H1 (cell line): ENCODE results near the gene L3MBTL4. TPM values are rescaled to one million over a fixed set of nuclear protein-coding genes. Genes with fewer than 3 reads are reported as not detected.

Source experiments
- CTCF ChIA-PET: fragments of 300-600 bp; sonication (Branson Sonifier 250); formaldehyde crosslinking; loops from one replicate; lab custom pipeline; 2021; ENCODE audit not compliant: partially characterized antibody; lab: Charles Lee
- POLR2A ChIA-PET: fragments of 300-600 bp; sonication (Branson Sonifier 250); formaldehyde crosslinking; loops from one replicate; lab custom pipeline; 2021; ENCODE audit warnings: inconsistent platforms; ENCODE audit not compliant: partially characterized antibody; lab: Charles Lee
- DNase-seq, 2 experiments: peaks; one replicate each; pipeline versions ENCODE4 v3.0.0 to v3.0.0-alpha.2; 2010 to 2022; ENCODE audit warnings: low spot score in 2 of 2, low read depth in 1 of 2, mixed read lengths in 1 of 2
- FAIRE-seq: peaks from 2 replicates; lab custom pipeline; 2011; peaks lifted over from hg19 to GRCh38; lab: Jason Lieb, UNC
- H2AFZ ChIP-seq: 2 replicates; pipeline ENCODE4 v1.8.1; 2012; ENCODE audit warnings: low read length, inconsistent platforms
- H2AK5ac ChIP-seq: 2 replicates; pipeline ENCODE4 v1.6.1; 2013; ENCODE audit warnings: low read depth, low read length
- H2BK120ac ChIP-seq: replicated peaks from 2 replicates; pipeline ENCODE3; 2013; ENCODE audit warnings: low read depth, low read length, inconsistent platforms
- H2BK12ac ChIP-seq: 2 replicates; pipeline ENCODE4 v1.6.1; 2013; ENCODE audit warnings: low read depth, low read length
- H2BK15ac ChIP-seq: 2 replicates; pipeline ENCODE4 v1.6.1; 2013; ENCODE audit warnings: low read length
- H2BK20ac ChIP-seq: 2 replicates; pipeline ENCODE4 v1.6.1; 2013; ENCODE audit warnings: low read length
- H2BK5ac ChIP-seq: 2 replicates; pipeline ENCODE4 v1.6.1; 2013; ENCODE audit warnings: low read depth, low read length
- H3K14ac ChIP-seq: 2 replicates; pipeline ENCODE4 v1.6.1; 2013; ENCODE audit warnings: inconsistent platforms; ENCODE audit not compliant: insufficient read length
- H3K18ac ChIP-seq: 2 replicates; pipeline ENCODE4 v1.6.1; 2013; ENCODE audit warnings: low read length; ENCODE audit errors: extremely low read depth
- H3K23ac ChIP-seq: 2 replicates; pipeline ENCODE4 v1.6.1; 2013; ENCODE audit warnings: inconsistent platforms; ENCODE audit not compliant: insufficient read length
- H3K23me2 ChIP-seq: 2 replicates; pipeline ENCODE4 v1.6.1; 2013; ENCODE audit warnings: low read depth, low read length
- H3K27ac ChIP-seq: 2 replicates; pipeline ENCODE4 v1.6.1; 2011; ENCODE audit warnings: low read depth, low read length, inconsistent platforms
- H3K27me3 ChIP-seq, 4 experiments: replicated peaks in 1 of 4; 1 replicate in 1 of 4; 2 replicates in 3 of 4; pipeline versions ENCODE4 v1.6.1 to v1.8.1; 2011 to 2013; ENCODE audit warnings: low read length in 3 of 4, mild to moderate bottlenecking in 3 of 4, inconsistent platforms in 2 of 4, mixed read lengths in 2 of 4, moderate library complexity in 1 of 4; ENCODE audit not compliant: control insufficient read depth in 3 of 4, insufficient read depth in 3 of 4; ENCODE audit errors: extremely low read depth in 1 of 4
- H3K36me3 ChIP-seq, 4 experiments: 2 replicates each; pipeline versions ENCODE4 v1.6.1 to v1.8.1; 2011 to 2013; ENCODE audit warnings: mild to moderate bottlenecking in 4 of 4, low read length in 3 of 4, moderate library complexity in 2 of 4, control low read depth in 1 of 4, inconsistent platforms in 1 of 4; ENCODE audit not compliant: insufficient read depth in 4 of 4, control insufficient read depth in 2 of 4
- H3K4ac ChIP-seq: replicated peaks from 2 replicates; pipeline ENCODE3; 2013; ENCODE audit warnings: low read length, low read depth, mixed read lengths, inconsistent platforms; ENCODE audit not compliant: insufficient read length
- H3K4me1 ChIP-seq, 4 experiments: replicated peaks in 1 of 4; 1 replicate in 1 of 4; 2 replicates in 3 of 4; pipeline versions ENCODE4 v1.6.1 to v1.8.1; 2011 to 2013; ENCODE audit warnings: low read length in 3 of 4, inconsistent platforms in 2 of 4, mixed read lengths in 1 of 4; ENCODE audit not compliant: insufficient read depth in 4 of 4, control insufficient read depth in 3 of 4
- H3K4me2 ChIP-seq, 2 experiments: 2 replicates each; pipeline versions ENCODE4 v1.6.1 to v1.8.1; 2011 to 2013; ENCODE audit warnings: low read depth in 2 of 2, low read length in 2 of 2, control low read depth in 1 of 2, inconsistent platforms in 1 of 2, mild to moderate bottlenecking in 1 of 2; ENCODE audit not compliant: insufficient read depth in 1 of 2
- H3K4me3 ChIP-seq, 4 experiments: fragments of 200-600, 300-600 bp in 1 of 4; sonication (generic), shearing (Covaris generic), sonication (Bioruptor Twin) in 1 of 4; 2 replicates each; pipeline versions ENCODE4 v1.5.1 to v1.8.1; 2011 to 2016; ENCODE audit warnings: low read length in 4 of 4, low read depth in 3 of 4, control low read depth in 2 of 4, inconsistent platforms in 2 of 4, mild to moderate bottlenecking in 2 of 4, mixed read lengths in 1 of 4, moderate library complexity in 1 of 4; ENCODE audit not compliant: insufficient read depth in 2 of 4; ENCODE audit errors: extremely low read depth in 1 of 4
- H3K56ac ChIP-seq: replicated peaks from 2 replicates; pipeline ENCODE3; 2013; ENCODE audit warnings: low read depth, mild to moderate bottlenecking, mixed read lengths, low read length, inconsistent platforms; ENCODE audit not compliant: insufficient read length
- H3K79me1 ChIP-seq: 2 replicates; pipeline ENCODE4 v1.6.1; 2013; ENCODE audit warnings: low read depth, low read length, control low read depth
- H3K79me2 ChIP-seq, 2 experiments: 2 replicates each; pipeline versions ENCODE4 v1.6.1 to v1.8.1; 2012 to 2013; ENCODE audit warnings: low read length in 2 of 2, mild to moderate bottlenecking in 2 of 2, inconsistent platforms in 1 of 2; ENCODE audit not compliant: insufficient read depth in 2 of 2, control insufficient read depth in 1 of 2
- H3K9ac ChIP-seq, 4 experiments: replicated peaks in 1 of 4; 1 replicate in 1 of 4; 2 replicates in 3 of 4; pipeline versions ENCODE4 v1.6.1 to v1.8.1; 2011 to 2013; ENCODE audit warnings: low read depth in 3 of 4, low read length in 3 of 4, control low read depth in 2 of 4, mild to moderate bottlenecking in 2 of 4, moderate library complexity in 2 of 4, inconsistent platforms in 1 of 4; ENCODE audit errors: extremely low read depth in 1 of 4
- H3K9me3 ChIP-seq, 2 experiments: 2 replicates each; pipeline versions ENCODE4 v1.6.1 to v1.8.1; 2012 to 2013; ENCODE audit warnings: mild to moderate bottlenecking in 2 of 2, moderate library complexity in 2 of 2, control low read depth in 1 of 2, inconsistent platforms in 1 of 2, low read depth in 1 of 2, low read length in 1 of 2, mixed read lengths in 1 of 2; ENCODE audit not compliant: insufficient read depth in 2 of 2
- H4K20me1 ChIP-seq, 2 experiments: replicated peaks in 1 of 2; 2 replicates each; pipeline versions ENCODE3 to v1.8.1; 2011 to 2013; ENCODE audit warnings: inconsistent platforms in 2 of 2, low read length in 2 of 2, mild to moderate bottlenecking in 1 of 2; ENCODE audit not compliant: insufficient read depth in 2 of 2, control insufficient read depth in 1 of 2
- H4K5ac ChIP-seq: 2 replicates; pipeline ENCODE4 v1.6.1; 2013; ENCODE audit warnings: low read length, low read depth, mixed read lengths, inconsistent platforms; ENCODE audit not compliant: insufficient read length
- H4K8ac ChIP-seq: 2 replicates; pipeline ENCODE4 v1.8.0; 2013; ENCODE audit warnings: mild to moderate bottlenecking, moderate library complexity, low read length, inconsistent platforms; ENCODE audit not compliant: insufficient read depth; ENCODE audit errors: extremely low read depth
- H4K91ac ChIP-seq: replicated peaks from 2 replicates; pipeline ENCODE3; 2013; ENCODE audit warnings: low read length, mixed read lengths, inconsistent platforms; ENCODE audit not compliant: insufficient read length
- CBX5 ChIP-seq: fragments of 300-800, 300-1000 bp; sonication (generic); IDR thresholded peaks from 2 replicates; pipeline ENCODE4 v1.7.1; 2016; ENCODE audit warnings: antibody characterized with exemption, low read length, low read depth
- CBX8 ChIP-seq: fragments of 300-800, 300-1000 bp; sonication (generic); IDR thresholded peaks from 2 replicates; pipeline ENCODE4 v1.7.1; 2016; ENCODE audit warnings: low read depth, low read length, borderline replicate concordance
- CREB1 ChIP-seq: IDR thresholded peaks from 2 replicates; pipeline ENCODE4 v1.6.1; 2012; ENCODE audit warnings: inconsistent platforms
- JUN ChIP-seq: IDR thresholded peaks from 2 replicates; pipeline ENCODE4 v1.6.1; 2011; ENCODE audit warnings: low read depth, mild to moderate bottlenecking, improper control_type of control experiment, low read length
- JUND ChIP-seq: IDR thresholded peaks from 2 replicates; pipeline ENCODE4 v1.6.1; 2011; ENCODE audit warnings: mild to moderate bottlenecking, improper control_type of control experiment, low read length
- KDM5A ChIP-seq: fragments of 200-600 bp; IDR thresholded peaks from 2 replicates; pipeline ENCODE4 v1.7.1; 2012; ENCODE audit warnings: mild to moderate bottlenecking, low read length, inconsistent platforms, mixed read lengths
- NANOG ChIP-seq: IDR thresholded peaks from 2 replicates; pipeline ENCODE4 v1.6.1; 2011; ENCODE audit warnings: low read length, low read depth, mild to moderate bottlenecking, inconsistent platforms; ENCODE audit not compliant: insufficient read depth, poor library complexity, severe bottlenecking
- NRF1 ChIP-seq: IDR thresholded peaks from 2 replicates; pipeline ENCODE4 v1.6.1; 2011; ENCODE audit warnings: mild to moderate bottlenecking, low read depth, low read length, improper control_type of control experiment
- PHF8 ChIP-seq: fragments of 200-600 bp; sonication (generic); conservative IDR thresholded peaks from 2 replicates; pipeline ENCODE4 v1.7.1; 2012; ENCODE audit warnings: low read depth, mild to moderate bottlenecking, inconsistent platforms, low read length, moderate library complexity
- POU5F1 ChIP-seq: IDR thresholded peaks from 2 replicates; pipeline ENCODE4 v1.6.1; 2011; ENCODE audit warnings: low read depth, mild to moderate bottlenecking, low read length, moderate library complexity
- RAD21 ChIP-seq, 2 experiments: IDR thresholded peaks in 1 of 2; conservative IDR thresholded peaks in 1 of 2; 2 replicates each; pipeline ENCODE4 v1.6.1; 2011; ENCODE audit warnings: low read depth in 2 of 2, low read length in 2 of 2, improper control_type of control experiment in 1 of 2, inconsistent platforms in 1 of 2, mild to moderate bottlenecking in 1 of 2, moderate library complexity in 1 of 2
- SIX5 ChIP-seq: IDR thresholded peaks from 2 replicates; pipeline ENCODE4 v1.6.1; 2011; ENCODE audit warnings: mild to moderate bottlenecking, low read depth, low read length
- SP1 ChIP-seq: IDR thresholded peaks from 2 replicates; pipeline ENCODE4 v1.6.1; 2011; ENCODE audit warnings: low read depth, low read length
- TBP ChIP-seq: IDR thresholded peaks from 2 replicates; pipeline ENCODE4 v1.6.1; 2011; ENCODE audit warnings: low read depth, low read length, improper control_type of control experiment
- TCF12 ChIP-seq: IDR thresholded peaks from 2 replicates; pipeline ENCODE4 v1.6.1; 2011; ENCODE audit warnings: low read depth, mild to moderate bottlenecking, low read length
- ZNF274 ChIP-seq: IDR thresholded peaks from 2 replicates; pipeline ENCODE4 v1.7.0; 2012; ENCODE audit warnings: low read length, borderline replicate concordance; ENCODE audit errors: extremely low read depth
- WGBS, 2 experiments: shearing (Covaris generic) in 1 of 2; methylation state at CpG; one replicate each; pipeline versions ENCODE4 v1.1.6 to v1.1.7; 2013 to 2015; ENCODE audit warnings: low lambda C conversion rate in 2 of 2, mixed read lengths in 2 of 2, inconsistent platforms in 1 of 2, low coverage in 1 of 2, missing lambda C conversion rate in 1 of 2; ENCODE audit not compliant: insufficient replicate concordance in 2 of 2, insufficient coverage in 1 of 2, insufficient read length in 1 of 2; ENCODE audit errors: extremely low coverage in 1 of 2, missing lambda C conversion rate in 1 of 2; 5-methylcytosine and 5-hydroxymethylcytosine counted together
- polyA plus RNA-seq, 7 experiments: library from polyadenylated mRNA; depleted of rRNA in 3 of 7; stranded (reverse) in 5 of 7; unstranded in 2 of 7; fragments of >200 nt in 5 of 7; fragments of 200-250 nt in 2 of 7; gene quantifications; 1 replicate in 5 of 7; 2 replicates in 1 of 7; 4 replicates in 1 of 7; pipeline versions ENCODE4 v1.2.1 to v1.2.3, GENCODE V29; 2011 to 2013; ENCODE audit warnings: missing spikeins in 2 of 7, mixed read lengths in 2 of 7
- total RNA-seq: library from RNA; stranded (reverse); fragmentation: NEBNext Ultra II Directional; extraction: Animal tissue kit (Norgen Biotek cat#: 25700); gene quantifications from 2 replicates; pipeline ENCODE4 v1.2.1, GENCODE V29; 2021

The L3MBTL4 gene
- total and polyA plus RNA-seq, 2 of the 8 experiments (the other 6 are each of a cell fraction or from before 2014, with no cell fraction given) = 1.0 to 2.1 TPM

DNA sequence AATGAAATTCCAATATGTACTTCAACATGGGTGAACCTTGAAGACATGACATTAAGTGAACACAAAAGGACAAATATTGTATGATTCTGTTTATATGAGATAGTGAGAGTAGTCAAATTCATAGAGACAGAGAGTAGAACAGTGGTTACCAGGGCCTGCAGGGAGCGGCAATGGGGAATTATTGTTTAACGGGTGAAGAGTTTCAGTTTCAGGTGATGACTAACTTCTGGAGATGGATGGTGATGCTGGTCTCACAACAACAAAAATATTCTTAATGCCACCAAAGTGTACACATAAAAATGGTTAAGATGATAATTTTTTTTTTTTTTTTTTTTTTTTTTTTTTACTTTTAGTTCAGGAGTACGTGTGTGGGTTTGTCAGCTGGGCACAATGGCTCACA, 410.0 kb downstream of the L3MBTL4 start:
- Histone ChIP-seq H3K23ac (no peak overlapping the region), H3K9me3 (no peaks in the 10 kb centered on the region), H4K91ac (no peak overlapping the region), H3K23me2 (no peaks in the 10 kb centered on the region), H3K56ac (no peak overlapping the region), H3K27ac (no peak overlapping the region), H2AK5ac (no peak overlapping the region), H2BK5ac (no peak overlapping the region), H3K36me3 (no peaks in the 10 kb centered on the region), H2BK120ac (no peak overlapping the region), H2AFZ (no peak overlapping the region), H4K5ac (no peak overlapping the region), H4K20me1 (no peaks in the 10 kb centered on the region), H3K4me3 (no peak overlapping the region), H2BK15ac (no peak overlapping the region), H3K79me2 (no peaks in the 10 kb centered on the region), H3K18ac (no peak overlapping the region), H3K9ac (no peak overlapping the region), H3K4me1 (no peaks in the 10 kb centered on the region), H3K4ac (no peak overlapping the region), H3K14ac (no peak overlapping the region), H3K27me3 (no peaks in the 10 kb centered on the region), H2BK20ac (no peak overlapping the region), H4K8ac (no peak overlapping the region), H2BK12ac (no peak overlapping the region), H3K79me1 (no peaks in the 10 kb centered on the region), H3K4me2 (no peak overlapping the region)
- WGBS, 2 experiments = 94% methylated on average over 2 of the region's 3 CpGs; no CpG with 5 or more reads in 1 of the 2 experiments
- ChIA-PET POLR2A (no interaction called here), CTCF (no interaction called here)
- no peak for DNase-seq
- no peak for FAIRE-seq
- TF ChIP-seq CBX8 (no peak), ZNF274 (no peak), TBP (no peak), POU5F1 (no peak), CBX5 (no peak), KDM5A (no peak), TCF12 (no peak), JUND (no peak), JUN (no peak), SIX5 (no peak), NANOG (no peak), CREB1 (no peak), SP1 (no peak), PHF8 (no peak), RAD21 (IDR thresholded peaks at IDR 0.05 in 1 of 2, conservative IDR thresholded peaks at IDR 0.05 in 1 of 2; ENCODE audit: low read depth in 2 of 2, low read length in 2 of 2) (no peak), NRF1 (no peak)
